Lower lobe of right lung (tissue), 2 donors: ENCODE results near the gene OXNAD1. TPM values are rescaled to one million over a fixed set of nuclear protein-coding genes. Genes with fewer than 3 reads are reported as not detected.

Experiments
- ATAC-seq, 2 donors: fragments of 200-7000 bp; cut with Tn5 transposase; one replicate each; pipeline ENCODE4 v1.9.1; 2020 to 2022; ENCODE audit warnings: mild to moderate bottlenecking in 2 of 2, moderate library complexity in 2 of 2
- DNase-seq: peaks from one replicate; pipeline ENCODE4 v3.0.0-alpha.2; 2020
- H3K27ac ChIP-seq: fragments of 200-600 bp; one replicate; pipeline ENCODE4 v1.8.0; 2022
- H3K27me3 ChIP-seq: fragments of 200-600 bp; one replicate; pipeline ENCODE4 v1.8.0; 2022; ENCODE audit warnings: low read depth
- H3K36me3 ChIP-seq: fragments of 200-600 bp; one replicate; pipeline ENCODE4 v1.8.0; 2022; ENCODE audit warnings: mild to moderate bottlenecking
- H3K4me1 ChIP-seq: fragments of 200-600 bp; one replicate; pipeline ENCODE4 v1.8.0; 2022
- H3K4me3 ChIP-seq: fragments of 200-600 bp; one replicate; pipeline ENCODE4 v1.8.0; 2022; ENCODE audit warnings: mild to moderate bottlenecking
- H3K9me3 ChIP-seq: fragments of 200-600 bp; one replicate; pipeline ENCODE4 v1.8.0; 2022
- intact Hi-C: fragments of 100-400 bp; cut with DNase I; formaldehyde crosslinking; loops from one replicate; pipeline ENCODE4 v1.11.0; 2022
- total RNA-seq: library from RNA; stranded (reverse); fragmentation: NEBNext Ultra II Directional; extraction: Animal tissue kit (Norgen Biotek cat#: 25700); gene quantifications from one replicate; pipeline ENCODE4 v1.2.1, GENCODE V29; 2021
- TF ChIP-seq, protein P1 (sequence below): fragments of 200-600 bp; IDR thresholded peaks from one replicate; pipeline ENCODE4 v1.8.0; 2022; ENCODE audit warnings: antibody characterized with exemption, mild to moderate bottlenecking
- donor health status: DM: no; HTN: yes; CAD: no; lungs with severe emphysema.

The OXNAD1 gene
- total RNA-seq, 1 donor from 2014 or later = 13.1 TPM

DNA sequence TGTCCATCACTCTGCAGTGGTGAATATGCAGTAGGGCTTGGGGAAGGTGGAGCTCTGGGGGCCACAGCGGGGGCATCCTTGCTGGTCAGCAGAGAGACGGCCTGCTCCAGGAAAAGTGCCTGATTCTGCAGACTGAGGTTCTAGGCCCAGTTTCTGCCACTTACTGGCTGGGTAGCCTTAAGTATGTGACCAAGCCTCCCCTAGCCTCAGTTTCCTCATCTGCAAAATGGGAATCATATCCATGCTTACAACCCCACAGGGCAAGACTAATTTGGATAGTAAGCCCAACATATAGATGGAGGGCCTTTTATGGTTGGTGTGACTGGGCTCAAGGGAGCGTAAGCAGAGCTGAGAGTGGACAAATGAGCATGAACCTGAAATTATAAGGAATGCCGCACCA lies 60.8 kb downstream of the OXNAD1 start:
- H3K4me3 ChIP-seq = no peak overlapping the region
- no peaks in the 10 kb centered on the region for H3K27me3 ChIP-seq
- intact Hi-C loops = no loop called here
- no peak overlapping the region for H3K27ac ChIP-seq
- H3K4me1 ChIP-seq = no peaks in the 10 kb centered on the region
- ATAC-seq = no peak
- H3K36me3 ChIP-seq = peaks cover 61% of the 10 kb centered on the region
- DNase-seq = no peak
- TF ChIP-seq, protein P1, sequence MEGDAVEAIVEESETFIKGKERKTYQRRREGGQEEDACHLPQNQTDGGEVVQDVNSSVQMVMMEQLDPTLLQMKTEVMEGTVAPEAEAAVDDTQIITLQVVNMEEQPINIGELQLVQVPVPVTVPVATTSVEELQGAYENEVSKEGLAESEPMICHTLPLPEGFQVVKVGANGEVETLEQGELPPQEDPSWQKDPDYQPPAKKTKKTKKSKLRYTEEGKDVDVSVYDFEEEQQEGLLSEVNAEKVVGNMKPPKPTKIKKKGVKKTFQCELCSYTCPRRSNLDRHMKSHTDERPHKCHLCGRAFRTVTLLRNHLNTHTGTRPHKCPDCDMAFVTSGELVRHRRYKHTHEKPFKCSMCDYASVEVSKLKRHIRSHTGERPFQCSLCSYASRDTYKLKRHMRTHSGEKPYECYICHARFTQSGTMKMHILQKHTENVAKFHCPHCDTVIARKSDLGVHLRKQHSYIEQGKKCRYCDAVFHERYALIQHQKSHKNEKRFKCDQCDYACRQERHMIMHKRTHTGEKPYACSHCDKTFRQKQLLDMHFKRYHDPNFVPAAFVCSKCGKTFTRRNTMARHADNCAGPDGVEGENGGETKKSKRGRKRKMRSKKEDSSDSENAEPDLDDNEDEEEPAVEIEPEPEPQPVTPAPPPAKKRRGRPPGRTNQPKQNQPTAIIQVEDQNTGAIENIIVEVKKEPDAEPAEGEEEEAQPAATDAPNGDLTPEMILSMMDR = no peak
- H3K9me3 ChIP-seq = no peaks in the 10 kb centered on the region

DNA sequence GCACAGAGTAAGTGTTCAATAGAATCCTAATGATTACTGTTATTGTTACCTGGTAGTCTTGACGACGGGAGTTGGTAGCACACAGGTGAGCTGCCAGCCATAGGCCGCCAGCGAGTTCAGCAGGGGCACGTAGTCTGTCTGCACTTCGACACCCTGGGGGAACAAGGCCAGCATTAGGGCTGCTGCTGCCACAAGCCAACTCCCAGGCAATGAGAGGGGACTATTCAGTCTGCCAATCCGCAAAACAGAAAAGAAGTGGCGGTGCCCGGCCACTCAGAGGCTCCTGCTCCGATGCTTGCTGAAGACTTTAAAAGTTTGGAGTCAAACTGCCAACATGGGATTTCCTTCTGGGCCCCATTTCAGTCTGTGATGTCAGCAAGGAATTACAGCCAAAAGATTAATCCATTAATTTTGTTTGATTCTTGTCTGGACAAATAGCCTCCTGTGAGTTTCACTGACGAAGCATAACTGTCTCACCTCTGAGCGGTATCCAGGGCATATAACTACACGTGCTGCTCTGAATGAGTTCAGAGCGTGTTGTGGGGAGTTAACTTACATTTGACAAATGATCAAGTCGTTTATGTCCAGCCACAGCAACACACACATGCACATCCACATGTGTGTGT lies 61.8 kb downstream of the OXNAD1 start:
- no peak overlapping the region for H3K4me3 ChIP-seq
- no peak for DNase-seq
- no peaks in the 10 kb centered on the region for H3K4me1 ChIP-seq
- TF ChIP-seq, protein P1 = no peak
- ATAC-seq = no peak
- intact Hi-C loops = no loop called here
- H3K27ac ChIP-seq = no peak overlapping the region
- H3K36me3 ChIP-seq = peaks cover 51% of the 10 kb centered on the region
- H3K9me3 ChIP-seq = peaks cover 8% of the 10 kb centered on the region
- H3K27me3 ChIP-seq = no peaks in the 10 kb centered on the region

DNA sequence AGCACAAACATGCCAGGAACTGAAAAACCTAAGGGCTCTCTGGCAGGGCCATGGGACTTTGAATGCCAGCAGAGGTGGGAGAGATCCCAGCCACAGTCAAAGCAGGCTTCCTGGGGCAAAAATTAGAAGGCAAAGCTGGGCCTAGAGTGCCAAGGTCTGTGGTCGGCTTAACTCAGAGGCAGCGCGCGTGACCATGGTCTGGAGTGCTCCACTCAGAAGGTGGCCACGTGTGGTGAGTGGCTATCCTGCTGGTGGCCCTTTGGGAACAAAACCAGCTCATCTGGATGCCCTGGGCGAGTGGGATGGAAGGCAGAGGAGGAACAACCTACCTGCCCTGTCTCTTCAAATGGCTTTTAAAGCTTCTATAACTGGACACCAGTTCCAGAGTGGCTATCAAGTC lies 63.1 kb downstream of the OXNAD1 start:
- no peak for ATAC-seq
- no peak overlapping the region for H3K4me3 ChIP-seq
- no peak overlapping the region for H3K27ac ChIP-seq
- DNase-seq = no peak
- H3K27me3 ChIP-seq = no peaks in the 10 kb centered on the region
- H3K36me3 ChIP-seq = peaks cover 39% of the 10 kb centered on the region
- intact Hi-C loops = no loop called here
- TF ChIP-seq, protein P1 = no peak
- H3K9me3 ChIP-seq = peaks cover 8% of the 10 kb centered on the region
- H3K4me1 ChIP-seq = no peaks in the 10 kb centered on the region

DNA sequence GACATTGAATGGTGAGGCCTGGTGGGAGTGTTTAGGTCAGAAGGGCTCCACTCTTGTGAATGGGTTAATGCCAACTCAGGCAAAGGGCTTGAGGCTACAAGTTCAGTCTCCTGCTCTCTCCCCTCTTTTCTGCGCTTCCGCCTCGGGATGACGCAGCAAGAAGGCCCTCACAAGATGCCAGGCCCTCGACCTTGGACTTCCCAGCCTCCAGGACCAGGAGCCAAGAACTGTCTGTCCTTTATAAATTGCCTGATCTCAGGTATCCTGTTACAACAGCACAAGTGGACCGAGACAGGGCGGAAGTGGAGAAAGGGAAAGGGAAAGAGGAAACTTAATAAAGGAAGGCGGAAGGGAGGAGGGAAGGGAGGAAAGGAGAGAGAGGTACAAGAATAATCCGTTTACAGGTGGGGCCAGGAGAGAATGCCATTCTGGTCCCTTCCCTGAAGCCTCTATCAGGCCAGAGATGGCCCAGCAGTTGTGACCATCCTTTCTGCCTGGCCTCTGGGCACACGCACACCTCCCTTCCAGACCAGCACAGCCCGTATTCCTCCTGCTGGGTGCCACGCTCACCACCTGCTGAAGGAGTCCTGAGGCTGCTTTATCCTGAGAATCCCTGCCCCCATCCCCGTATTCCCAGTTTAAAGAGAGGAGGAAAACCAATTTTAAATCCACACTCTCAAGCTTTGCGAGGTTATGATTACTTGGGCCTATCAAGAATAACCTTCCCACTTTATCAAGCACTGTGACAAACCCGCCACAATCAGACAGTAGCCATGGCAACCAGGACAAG lies 64.2 kb downstream of the OXNAD1 start:
- Histone ChIP-seq H3K4me1 (no peaks in the 10 kb centered on the region), H3K27ac (no peak overlapping the region), H3K4me3 (no peak overlapping the region), H3K9me3 (peaks cover 8% of the 10 kb centered on the region), H3K27me3 (no peaks in the 10 kb centered on the region), H3K36me3 (peaks cover 28% of the 10 kb centered on the region)
- ATAC-seq = peak; percentile 51 to 54
- TF ChIP-seq, protein P1 = no peak
- no peak for DNase-seq
- intact Hi-C loops = no loop called here

DNA sequence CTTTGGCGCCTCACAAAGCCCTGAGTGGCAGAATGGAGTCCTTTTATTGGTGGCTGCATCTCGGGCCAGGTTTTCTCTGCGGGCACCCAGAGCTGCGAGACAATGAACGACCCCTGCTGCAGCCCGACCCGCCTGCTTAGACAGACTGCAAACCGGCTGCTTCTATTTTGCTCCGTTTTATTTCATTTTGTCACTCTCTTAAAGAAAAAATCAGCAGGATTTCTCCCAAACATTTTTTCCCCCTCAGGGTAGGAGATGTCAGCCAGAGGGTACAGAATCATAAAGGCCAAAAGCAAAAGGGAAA lies 64.8 kb downstream of the OXNAD1 start:
- peaks cover 8% of the 10 kb centered on the region for H3K9me3 ChIP-seq
- TF ChIP-seq, protein P1 = no peak
- DNase-seq (no peak), ATAC-seq (no peak)
- intact Hi-C loops = no loop called here
- no peak overlapping the region for H3K27ac ChIP-seq
- no peak overlapping the region for H3K4me3 ChIP-seq
- H3K27me3 ChIP-seq = no peaks in the 10 kb centered on the region
- H3K4me1 ChIP-seq = no peaks in the 10 kb centered on the region
- H3K36me3 ChIP-seq = peaks cover 26% of the 10 kb centered on the region
